ENCODE results near the gene RPL36A.

DNA sequence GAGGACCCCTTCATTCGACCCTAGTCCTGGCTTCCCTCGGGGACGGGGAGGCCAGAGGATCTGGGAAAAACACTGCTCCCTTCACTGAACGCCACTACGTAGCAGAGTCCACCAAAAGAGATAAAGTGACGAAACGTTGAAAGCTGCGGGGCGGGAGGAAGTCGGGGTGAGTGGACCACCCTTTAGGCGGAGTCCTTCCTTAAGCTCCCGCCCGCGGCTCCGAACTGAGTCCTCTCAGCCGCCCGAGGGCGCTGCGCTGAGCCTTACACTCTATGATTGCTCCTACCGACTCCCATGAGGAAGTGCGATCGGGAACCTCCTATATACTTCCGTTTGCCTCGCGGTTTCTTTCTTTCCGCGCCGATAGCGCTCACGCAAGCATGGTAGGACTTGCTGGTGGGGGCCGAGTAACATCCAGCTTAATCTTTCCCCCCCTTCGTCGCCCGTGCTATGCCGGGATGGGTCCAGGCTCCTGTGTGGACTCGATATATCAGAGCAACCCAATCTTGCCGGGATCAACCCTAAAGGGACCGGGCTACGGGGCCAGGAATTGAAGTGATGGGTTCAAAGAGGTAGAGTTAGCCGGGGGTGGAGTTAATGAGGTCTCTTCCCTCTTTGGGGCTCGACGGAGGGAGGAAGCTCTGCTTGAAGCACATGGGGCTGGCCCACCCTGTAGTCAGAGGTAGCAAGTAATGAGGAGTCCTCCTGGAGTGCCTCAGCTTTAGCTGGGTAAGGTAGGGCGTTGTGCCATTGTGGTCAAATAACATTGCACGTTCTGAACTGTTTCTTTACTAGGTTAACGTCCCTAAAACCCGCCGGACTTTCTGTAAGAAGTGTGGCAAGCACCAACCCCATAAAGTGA, at the start of gene RPL36A:
- TF ChIP-seq FOXA1 (IDR thresholded peaks at IDR 0.05) (no peak), REST (IDR thresholded peaks at IDR 0.05) (peak; percentile 87), CTCF (IDR thresholded peaks at IDR 0.05; ENCODE audit: low read depth, low read length, missing input control) (peak; percentile 60), TAF1 (conservative IDR thresholded peaks at IDR 0.05) (peak; percentile 97), HNF4G (IDR thresholded peaks at IDR 0.05) (no peak), RAD21 (IDR thresholded peaks at IDR 0.05) (peak; percentile 35 to 60), GABPA (IDR thresholded peaks at IDR 0.05 in 1 of 2, conservative IDR thresholded peaks at IDR 0.05 in 1 of 2) (peak; percentile 44 to 87), JUND (IDR thresholded peaks at IDR 0.05) (no peak), MAX (IDR thresholded peaks at IDR 0.05) (peak; percentile 54), HNF4A (conservative IDR thresholded peaks at IDR 0.05) (no peak)
- TF ChIP-seq, protein P1, sequence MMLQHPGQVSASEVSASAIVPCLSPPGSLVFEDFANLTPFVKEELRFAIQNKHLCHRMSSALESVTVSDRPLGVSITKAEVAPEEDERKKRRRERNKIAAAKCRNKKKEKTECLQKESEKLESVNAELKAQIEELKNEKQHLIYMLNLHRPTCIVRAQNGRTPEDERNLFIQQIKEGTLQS (IDR thresholded peaks at IDR 0.05): no peak

All from liver (tissue), 3 donors.